Liver (tissue), 3 donors: Measurements from ENCODE around the gene IKZF4.
"Not testable (repeated sequence)": the region's sequence is repeated elsewhere in the genome, so short reads cannot be mapped to it uniquely, and the experiment has no call there.

Experiments
- CTCF ChIP-seq: fragments of 150-350 bp; IDR thresholded peaks from 2 replicates; pipeline ENCODE4 v1.5.1; 2017; ENCODE audit warnings: improper control_type of control experiment, low read depth, low read length; ENCODE audit not compliant: missing input control
- EGR1 ChIP-seq, 2 donors: IDR thresholded peaks; 2 replicates each; pipeline ENCODE4 v1.6.1; 2016 to 2018; ENCODE audit warnings: antibody characterized with exemption in 2 of 2, low read depth in 2 of 2
- RAD21 ChIP-seq, 2 donors: IDR thresholded peaks; 2 replicates each; pipeline ENCODE4 v1.6.1; 2016; ENCODE audit warnings: antibody characterized with exemption in 2 of 2, mild to moderate bottlenecking in 2 of 2
- SP1 ChIP-seq: IDR thresholded peaks from 2 replicates; pipeline ENCODE4 v1.6.1; 2018; ENCODE audit warnings: antibody characterized with exemption, mild to moderate bottlenecking
- donor health status: healthy.
- donor health status: healthy.

DNA sequence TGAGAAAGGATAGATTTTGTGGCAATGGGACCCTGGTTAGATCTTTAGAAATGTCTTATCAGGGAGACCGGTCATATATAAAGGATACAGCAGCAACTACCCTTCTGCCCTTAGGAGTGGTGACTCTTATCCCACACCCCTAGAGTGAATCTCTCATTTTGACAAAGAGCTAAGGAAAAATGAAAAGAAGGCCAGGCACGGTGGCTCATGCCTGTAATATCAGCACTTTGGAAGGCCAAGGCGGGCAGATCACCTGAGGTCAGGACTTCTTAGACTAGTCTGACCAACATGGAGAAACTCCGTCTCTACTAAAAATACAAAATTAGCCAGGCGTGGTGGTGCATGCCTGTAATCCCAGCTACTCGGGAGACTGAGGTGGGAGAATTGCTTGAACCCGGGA, 34.9 kb upstream of the IKZF4 start:
- not testable (repeated sequence) for TF ChIP-seq CTCF; EGR1 (IDR thresholded peaks at IDR 0.05; ENCODE audit: low read depth in 2 of 2); SP1; RAD21 (IDR thresholded peaks at IDR 0.05)
